ENCODE measurements around the gene AOC2. TPM values are rescaled to one million over a fixed set of nuclear protein-coding genes. Genes with fewer than 3 reads are reported as not detected.

AOC2 gene
- total and polyA plus RNA-seq, 2 of the 13 experiments (the other 11 are each of a cell fraction or from before 2014, with no cell fraction given), result 1.2 to 3.3 TPM

DNA sequence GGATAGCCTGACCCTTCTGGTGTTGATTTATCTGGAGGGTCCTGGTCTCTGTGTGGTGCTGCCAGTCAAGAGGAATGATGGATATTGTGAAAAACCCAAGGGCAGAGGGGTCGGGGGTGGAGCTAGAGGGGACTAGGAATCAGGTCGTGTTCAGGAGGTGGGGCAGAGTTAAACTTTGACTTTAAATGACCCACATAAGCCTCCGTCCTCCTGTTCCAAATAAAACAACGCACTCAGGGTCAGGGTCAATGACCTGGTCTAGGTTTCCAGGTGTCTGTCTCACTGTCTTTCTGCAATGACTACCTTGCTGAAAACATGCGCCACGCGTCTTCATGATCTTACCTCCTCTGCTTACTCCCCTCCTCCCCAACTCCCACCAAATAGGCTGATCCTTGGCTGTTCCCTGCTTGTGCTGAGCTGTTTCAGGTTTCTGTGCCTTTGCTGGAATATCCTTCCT lies 21.3 kb downstream of the AOC2 start (continued):
- TF ChIP-seq, protein P1, sequence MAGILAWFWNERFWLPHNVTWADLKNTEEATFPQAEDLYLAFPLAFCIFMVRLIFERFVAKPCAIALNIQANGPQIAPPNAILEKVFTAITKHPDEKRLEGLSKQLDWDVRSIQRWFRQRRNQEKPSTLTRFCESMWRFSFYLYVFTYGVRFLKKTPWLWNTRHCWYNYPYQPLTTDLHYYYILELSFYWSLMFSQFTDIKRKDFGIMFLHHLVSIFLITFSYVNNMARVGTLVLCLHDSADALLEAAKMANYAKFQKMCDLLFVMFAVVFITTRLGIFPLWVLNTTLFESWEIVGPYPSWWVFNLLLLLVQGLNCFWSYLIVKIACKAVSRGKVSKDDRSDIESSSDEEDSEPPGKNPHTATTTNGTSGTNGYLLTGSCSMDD (CRISPR knock-in tag; IDR thresholded peaks at IDR 0.05), result no peak
- TF ChIP-seq RXRB (CRISPR knock-in tag; IDR thresholded peaks at IDR 0.05; ENCODE audit: borderline replicate concordance) (peak; percentile 99), ZKSCAN5 (CRISPR knock-in tag; IDR thresholded peaks at IDR 0.05) (no peak), CBX2 (IDR thresholded peaks at IDR 0.05; ENCODE audit: low read depth, low read length) (no peak), CBX2 (CRISPR knock-in tag; IDR thresholded peaks at IDR 0.05; ENCODE audit: low read depth) (no peak), ZBTB7B (CRISPR knock-in tag; IDR thresholded peaks at IDR 0.05) (peak; percentile 60; the same call in 1 of the 2 replicates), FOXA1 (IDR thresholded peaks at IDR 0.05) (no peak), FOXA1 (CRISPR knock-in tag; IDR thresholded peaks at IDR 0.05) (no peak), DMAP1 (CRISPR knock-in tag; IDR thresholded peaks at IDR 0.05) (peak; percentile 55), SYNCRIP (IDR thresholded peaks at IDR 0.05; ENCODE audit: insufficient read depth, low read depth, low read length) (no peak), ZFX (CRISPR knock-in tag; IDR thresholded peaks at IDR 0.05; ENCODE audit: low read depth) (no peak), ZNF432 (CRISPR knock-in tag; IDR thresholded peaks at IDR 0.05; ENCODE audit: borderline replicate concordance) (no peak), CENPX (CRISPR knock-in tag; IDR thresholded peaks at IDR 0.05) (no peak)
- TF ChIP-seq, protein P2, sequence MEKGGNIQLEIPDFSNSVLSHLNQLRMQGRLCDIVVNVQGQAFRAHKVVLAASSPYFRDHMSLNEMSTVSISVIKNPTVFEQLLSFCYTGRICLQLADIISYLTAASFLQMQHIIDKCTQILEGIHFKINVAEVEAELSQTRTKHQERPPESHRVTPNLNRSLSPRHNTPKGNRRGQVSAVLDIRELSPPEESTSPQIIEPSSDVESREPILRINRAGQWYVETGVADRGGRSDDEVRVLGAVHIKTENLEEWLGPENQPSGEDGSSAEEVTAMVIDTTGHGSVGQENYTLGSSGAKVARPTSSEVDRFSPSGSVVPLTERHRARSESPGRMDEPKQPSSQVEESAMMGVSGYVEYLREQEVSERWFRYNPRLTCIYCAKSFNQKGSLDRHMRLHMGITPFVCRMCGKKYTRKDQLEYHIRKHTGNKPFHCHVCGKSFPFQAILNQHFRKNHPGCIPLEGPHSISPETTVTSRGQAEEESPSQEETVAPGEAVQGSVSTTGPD (CRISPR knock-in tag; IDR thresholded peaks at IDR 0.05), result 0 out of 2 replicates have a peak, but pooled peaks have one; percentile 51
- TF ChIP-seq, protein P3, sequence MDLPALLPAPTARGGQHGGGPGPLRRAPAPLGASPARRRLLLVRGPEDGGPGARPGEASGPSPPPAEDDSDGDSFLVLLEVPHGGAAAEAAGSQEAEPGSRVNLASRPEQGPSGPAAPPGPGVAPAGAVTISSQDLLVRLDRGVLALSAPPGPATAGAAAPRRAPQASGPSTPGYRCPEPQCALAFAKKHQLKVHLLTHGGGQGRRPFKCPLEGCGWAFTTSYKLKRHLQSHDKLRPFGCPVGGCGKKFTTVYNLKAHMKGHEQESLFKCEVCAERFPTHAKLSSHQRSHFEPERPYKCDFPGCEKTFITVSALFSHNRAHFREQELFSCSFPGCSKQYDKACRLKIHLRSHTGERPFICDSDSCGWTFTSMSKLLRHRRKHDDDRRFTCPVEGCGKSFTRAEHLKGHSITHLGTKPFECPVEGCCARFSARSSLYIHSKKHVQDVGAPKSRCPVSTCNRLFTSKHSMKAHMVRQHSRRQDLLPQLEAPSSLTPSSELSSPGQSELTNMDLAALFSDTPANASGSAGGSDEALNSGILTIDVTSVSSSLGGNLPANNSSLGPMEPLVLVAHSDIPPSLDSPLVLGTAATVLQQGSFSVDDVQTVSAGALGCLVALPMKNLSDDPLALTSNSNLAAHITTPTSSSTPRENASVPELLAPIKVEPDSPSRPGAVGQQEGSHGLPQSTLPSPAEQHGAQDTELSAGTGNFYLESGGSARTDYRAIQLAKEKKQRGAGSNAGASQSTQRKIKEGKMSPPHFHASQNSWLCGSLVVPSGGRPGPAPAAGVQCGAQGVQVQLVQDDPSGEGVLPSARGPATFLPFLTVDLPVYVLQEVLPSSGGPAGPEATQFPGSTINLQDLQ (CRISPR knock-in tag; IDR thresholded peaks at IDR 0.05), result no peak

Data from HepG2 (cell line).